Common myeloid progenitor, CD34-positive (primary cell): Measurements from ENCODE around the gene MLXIP.

Experiments
- CTCF ChIA-PET: fragments of 350-600 bp; sonication (Branson Sonifier 250); formaldehyde crosslinking; loops from one replicate; lab custom pipeline; 2021; ENCODE audit warnings: antibody characterized with exemption; lab: Charles Lee
- POLR2A ChIA-PET: fragments of 350-600 bp; sonication (Branson Sonifier 250); formaldehyde crosslinking; loops from one replicate; lab custom pipeline; 2021; ENCODE audit warnings: antibody characterized with exemption; lab: Charles Lee
- DNase-seq, 3 donors: peaks; one replicate each; pipeline versions ENCODE4 v3.0.0 to v3.0.0-alpha.2; 2013
- H3K27ac ChIP-seq, 2 experiments: 1 replicate in 1 of 2; 2 replicates in 1 of 2; pipeline ENCODE4 v1.7.0; 2013; ENCODE audit warnings: inconsistent platforms in 2 of 2, low read length in 2 of 2, mild to moderate bottlenecking in 2 of 2, low read depth in 1 of 2, moderate library complexity in 1 of 2; ENCODE audit not compliant: severe bottlenecking in 2 of 2, insufficient read depth in 1 of 2, poor library complexity in 1 of 2
- H3K27me3 ChIP-seq, 5 experiments: replicated peaks in 2 of 5; 1 replicate in 3 of 5; 2 replicates in 2 of 5; pipeline versions ENCODE4 v1.6.1 to v1.7.0; 2013; ENCODE audit warnings: low read length in 4 of 5, mild to moderate bottlenecking in 2 of 5, moderate library complexity in 2 of 5, inconsistent platforms in 1 of 5; ENCODE audit not compliant: insufficient read depth in 5 of 5, control insufficient read depth in 4 of 5
- H3K36me3 ChIP-seq, 4 experiments: 1 replicate in 2 of 4; 2 replicates in 2 of 4; pipeline versions ENCODE4 v1.6.1 to v1.7.0; 2013; ENCODE audit warnings: low read length in 3 of 4, control low read depth in 1 of 4, mild to moderate bottlenecking in 1 of 4; ENCODE audit not compliant: control insufficient read depth in 4 of 4, insufficient read depth in 4 of 4
- H3K4me1 ChIP-seq, 4 experiments: 1 replicate in 3 of 4; 2 replicates in 1 of 4; pipeline versions ENCODE4 v1.6.1 to v1.7.1; 2013; ENCODE audit warnings: low read length in 3 of 4, mild to moderate bottlenecking in 3 of 4, control low read depth in 1 of 4, inconsistent platforms in 1 of 4, moderate library complexity in 1 of 4; ENCODE audit not compliant: control insufficient read depth in 4 of 4, insufficient read depth in 4 of 4; ENCODE audit errors: control extremely low read depth in 1 of 4
- H3K4me3 ChIP-seq, 7 experiments: 1 replicate in 4 of 7; 2 replicates in 3 of 7; pipeline versions ENCODE4 v1.5.1 to v1.7.0; 2013; ENCODE audit warnings: mild to moderate bottlenecking in 7 of 7, low read length in 6 of 7, moderate library complexity in 6 of 7, inconsistent platforms in 2 of 7, low read depth in 2 of 7, control low read depth in 1 of 7; ENCODE audit not compliant: insufficient read depth in 4 of 7, control insufficient read depth in 1 of 7; ENCODE audit errors: extremely low read depth in 1 of 7
- H3K9me3 ChIP-seq, 5 experiments: 1 replicate in 4 of 5; 2 replicates in 1 of 5; pipeline versions ENCODE4 v1.6.1 to v1.7.1; 2013; ENCODE audit warnings: low read length in 4 of 5, mild to moderate bottlenecking in 2 of 5, inconsistent platforms in 1 of 5, low read depth in 1 of 5, moderate library complexity in 1 of 5; ENCODE audit not compliant: control insufficient read depth in 4 of 5, insufficient read depth in 2 of 5; ENCODE audit errors: control extremely low read depth in 1 of 5
- WGBS: methylation state at CpG from one replicate; pipeline ENCODE4 v1.1.5; 2013; ENCODE audit not compliant: insufficient coverage; 5-methylcytosine and 5-hydroxymethylcytosine counted together

MLXIP gene

GRCh38 chr12:122128481-122128880, 49.9 kb downstream of the MLXIP start:
- Histone ChIP-seq H3K27ac (no peak overlapping the region), H3K9me3 (no peaks in the 10 kb centered on the region), H3K27me3 (no peaks in the 10 kb centered on the region), H3K4me3 (no peak overlapping the region), H3K36me3 (peaks cover 3 to 71% (median 57%) of the 10 kb centered on the region in 4 experiments), H3K4me1 (peaks cover 0 to 5% (median 2%) of the 10 kb centered on the region in 4 experiments)
- no peak for DNase-seq
- POLR2A ChIA-PET = no interaction called here
- WGBS = 97% methylated on average over 4 of the region's 5 CpGs
- CTCF ChIA-PET = interaction anchor here (0.9 to 4.2 kb wide), 4 partner anchors 64 to 80 kb away, joined by 3 to 27 read pairs (median 10); no protein-coding TSS in a partner anchor

GRCh38 chr12:122129131-122129530, 50.6 kb downstream of the MLXIP start:
- H3K36me3 ChIP-seq = peaks cover 3 to 76% (median 62%) of the 10 kb centered on the region in 4 experiments
- DNase-seq = no peak
- peaks cover 0 to 3% (median 0%) of the 10 kb centered on the region in 4 experiments for H3K4me1 ChIP-seq
- CTCF ChIA-PET = interaction anchor here (0.9 to 4.2 kb wide), 6 partner anchors 9 to 79 kb away, joined by 3 to 27 read pairs (median 6); no protein-coding TSS in a partner anchor
- POLR2A ChIA-PET = no interaction called here
- H3K9me3 ChIP-seq = no peaks in the 10 kb centered on the region
- H3K27me3 ChIP-seq = no peaks in the 10 kb centered on the region
- no peak overlapping the region for H3K27ac ChIP-seq
- WGBS = 97% methylated on average over 13 of the region's 13 CpGs
- H3K4me3 ChIP-seq = no peak overlapping the region

- Histone ChIP-seq H3K4me1 (peaks cover 0 to 3% (median 0%) of the 10 kb centered on the region in 4 experiments), H3K4me3 (no peak overlapping the region), H3K27me3 (no peaks in the 10 kb centered on the region), H3K9me3 (no peaks in the 10 kb centered on the region), H3K36me3 (peaks cover 3 to 80% (median 67%) of the 10 kb centered on the region in 4 experiments), H3K27ac (no peak overlapping the region)
- 90% methylated on average over 17 of the region's 17 CpGs for WGBS
- no peak for DNase-seq
- CTCF ChIA-PET = interaction anchor here (0.7 to 4.2 kb wide), 10 partner anchors 8 to 82 kb away, joined by 3 to 27 read pairs (median 4); no protein-coding TSS in a partner anchor
- POLR2A ChIA-PET = no interaction called here
These were observed 51.6 kb downstream of the MLXIP start for GRCh38 chr12:122130150-122130549.

DNA sequence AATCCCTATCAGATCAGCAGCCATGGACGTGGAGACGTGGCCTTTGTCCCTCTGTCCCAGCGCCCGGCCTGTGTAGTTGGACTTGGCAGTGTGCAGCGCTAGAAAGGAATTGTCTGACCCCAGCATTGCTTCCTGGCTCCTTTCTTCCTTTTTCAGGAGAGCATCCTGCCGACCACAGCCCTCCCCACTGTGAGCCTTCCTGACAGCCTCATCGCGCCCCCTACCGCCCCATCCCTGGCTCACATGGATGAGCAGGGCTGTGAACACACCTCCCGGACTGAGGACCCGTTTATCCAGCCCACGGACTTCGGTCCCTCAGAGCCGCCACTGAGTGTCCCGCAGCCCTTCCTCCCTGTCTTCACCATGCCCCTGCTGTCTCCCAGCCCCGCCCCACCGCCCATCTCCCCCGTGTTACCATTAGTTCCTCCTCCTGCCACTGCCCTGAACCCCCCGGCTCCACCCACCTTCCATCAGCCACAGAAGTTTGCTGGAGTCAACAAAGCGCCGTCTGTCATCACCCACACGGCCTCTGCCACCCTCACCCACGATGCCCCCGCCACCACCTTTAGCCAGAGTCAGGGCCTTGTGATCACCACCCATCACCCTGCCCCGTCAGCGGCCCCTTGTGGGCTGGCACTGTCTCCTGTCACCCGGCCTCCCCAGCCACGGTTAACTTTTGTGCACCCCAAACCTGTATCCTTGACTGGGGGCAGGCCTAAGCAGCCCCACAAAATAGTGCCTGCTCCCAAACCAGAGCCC, 54.8 kb downstream of the MLXIP start:
- POLR2A ChIA-PET = interaction anchor here (1.5 kb wide), 1 partner anchor 92 kb away, joined by 3 read pairs; the partner anchor contains the start of gene DIABLO
- no peaks in the 10 kb centered on the region for H3K4me1 ChIP-seq
- H3K9me3 ChIP-seq = no peaks in the 10 kb centered on the region
- H3K27me3 ChIP-seq = no peaks in the 10 kb centered on the region
- 85% methylated on average over 21 of the region's 28 CpGs for WGBS
- CTCF ChIA-PET = interaction anchor here (0.6 to 1.9 kb wide), 7 partner anchors 10 to 82 kb away, joined by 3 to 18 read pairs (median 4); no protein-coding TSS in a partner anchor
- DNase-seq = no peak
- no peak overlapping the region for H3K4me3 ChIP-seq
- no peak overlapping the region for H3K27ac ChIP-seq
- peaks cover 10 to 89% (median 73%) of the 10 kb centered on the region in 4 experiments for H3K36me3 ChIP-seq

GRCh38 chr12:122135437-122136031, 57.0 kb downstream of the MLXIP start:
- no peaks in the 10 kb centered on the region for H3K9me3 ChIP-seq
- ChIA-PET CTCF (no interaction called here), POLR2A (interaction anchor here (0.6 kb wide), 1 partner anchor 146 kb away, joined by 3 read pairs; no protein-coding TSS in a partner anchor)
- over 99% methylated on average over 17 of the region's 18 CpGs for WGBS
- H3K27me3 ChIP-seq = no peaks in the 10 kb centered on the region
- H3K36me3 ChIP-seq = peaks cover 10 to 84% (median 71%) of the 10 kb centered on the region in 4 experiments
- no peaks in the 10 kb centered on the region for H3K4me1 ChIP-seq
- DNase-seq = no peak
- H3K27ac ChIP-seq = no peak overlapping the region
- no peak overlapping the region for H3K4me3 ChIP-seq

DNA sequence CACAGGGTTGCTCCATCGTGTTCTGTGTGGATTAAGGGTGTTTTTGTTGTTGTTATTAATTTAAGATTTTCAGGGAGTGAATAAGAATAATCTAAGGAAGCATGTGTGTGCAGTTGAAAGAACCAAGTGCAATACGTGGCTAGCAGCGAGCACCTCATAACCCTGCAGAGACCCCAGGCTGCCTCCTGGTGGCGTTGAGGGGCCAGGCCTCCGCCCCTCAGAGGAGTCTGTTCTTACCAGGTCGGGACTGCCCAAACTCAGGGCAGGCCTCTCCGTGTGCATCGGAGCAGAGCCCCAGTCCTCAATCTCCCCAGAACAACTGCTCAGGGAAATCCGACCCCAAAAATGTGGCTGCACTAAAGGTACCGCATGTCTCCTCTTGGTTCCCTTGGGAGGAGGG, 58.7 kb downstream of the MLXIP start:
- no peaks in the 10 kb centered on the region for H3K4me1 ChIP-seq
- H3K27ac ChIP-seq = no peak overlapping the region
- no peaks in the 10 kb centered on the region for H3K9me3 ChIP-seq
- ChIA-PET CTCF (interaction anchor here (0.7 to 1.3 kb wide), 3 partner anchors 53 to 221 kb away, joined by 3 to 4 read pairs (median 4); no protein-coding TSS in a partner anchor), POLR2A (interaction anchor here (0.5 kb wide), 1 partner anchor 286 kb away, joined by 4 read pairs; no protein-coding TSS in a partner anchor)
- 100% methylated on average over 2 of the region's 10 CpGs for WGBS
- H3K36me3 ChIP-seq = peaks cover 10 to 87% (median 75%) of the 10 kb centered on the region in 4 experiments
- no peaks in the 10 kb centered on the region for H3K27me3 ChIP-seq
- peak in 1 of 3 donors; percentile 16 for DNase-seq
- no peak overlapping the region for H3K4me3 ChIP-seq
